GM21786 (cell line): Measurements from ENCODE around the gene MAMDC2.

ENCODE experiments used
- ATAC-seq: cut with Tn5 transposase; IDR thresholded peaks from one replicate; pipeline ENCODE4 v1.9.1; 2021; ENCODE audit not compliant: unreplicated experiment

The MAMDC2 gene

GRCh38 chr9:70105147-70105546 is 61.5 kb downstream of the MAMDC2 start:
- ATAC-seq: no peak

- no peak for ATAC-seq
Observed at GRCh38 chr9:70106571-70106970, 62.9 kb downstream of the MAMDC2 start.

GRCh38 chr9:70107558-70107957 is 63.9 kb downstream of the MAMDC2 start:
- no peak for ATAC-seq

- no peak for ATAC-seq
Observed at GRCh38 chr9:70108181-70108580, 64.5 kb downstream of the MAMDC2 start.

GRCh38 chr9:70110194-70111041 is 66.8 kb downstream of the MAMDC2 start:
- no peak for ATAC-seq

- ATAC-seq: peak; percentile 59
Observed at GRCh38 chr9:70111042-70111602, 67.5 kb downstream of the MAMDC2 start.

- no peak for ATAC-seq
Observed at GRCh38 chr9:70111641-70112236, 68.1 kb downstream of the MAMDC2 start.

- ATAC-seq: no peak
Observed at GRCh38 chr9:70112981-70113380, 69.3 kb downstream of the MAMDC2 start.

GRCh38 chr9:70113403-70114022 is 69.9 kb downstream of the MAMDC2 start:
- ATAC-seq: peak; percentile 68

- ATAC-seq: no peak
Observed at GRCh38 chr9:70114898-70115297, 71.2 kb downstream of the MAMDC2 start.

GRCh38 chr9:70117835-70118319 is 74.2 kb downstream of the MAMDC2 start:
- no peak for ATAC-seq

- no peak for ATAC-seq
Observed at GRCh38 chr9:70119786-70120185, 76.1 kb downstream of the MAMDC2 start.

- ATAC-seq: no peak
Observed at GRCh38 chr9:70120834-70121510, 77.3 kb downstream of the MAMDC2 start.

- ATAC-seq: no peak
Observed at GRCh38 chr9:70121818-70122436, 78.3 kb downstream of the MAMDC2 start.

- ATAC-seq: no peak
Observed at GRCh38 chr9:70123695-70124094, 80.0 kb downstream of the MAMDC2 start.

GRCh38 chr9:70125621-70126263 is 82.1 kb downstream of the MAMDC2 start:
- ATAC-seq: no peak

GRCh38 chr9:70127036-70127435 is 83.4 kb downstream of the MAMDC2 start:
- ATAC-seq: no peak

- ATAC-seq: no peak
Observed at GRCh38 chr9:70127540-70128416, 84.1 kb downstream of the MAMDC2 start.

- ATAC-seq: no peak
Observed at GRCh38 chr9:70130266-70130665, 86.6 kb downstream of the MAMDC2 start.
